GM19043 (cell line): ENCODE measurements around the gene NUP37.

Experiments
- ATAC-seq: cut with Tn5 transposase; IDR thresholded peaks from one replicate; pipeline ENCODE4 v1.9.1; 2021; ENCODE audit warnings: low read depth; ENCODE audit not compliant: unreplicated experiment

The NUP37 gene

DNA sequence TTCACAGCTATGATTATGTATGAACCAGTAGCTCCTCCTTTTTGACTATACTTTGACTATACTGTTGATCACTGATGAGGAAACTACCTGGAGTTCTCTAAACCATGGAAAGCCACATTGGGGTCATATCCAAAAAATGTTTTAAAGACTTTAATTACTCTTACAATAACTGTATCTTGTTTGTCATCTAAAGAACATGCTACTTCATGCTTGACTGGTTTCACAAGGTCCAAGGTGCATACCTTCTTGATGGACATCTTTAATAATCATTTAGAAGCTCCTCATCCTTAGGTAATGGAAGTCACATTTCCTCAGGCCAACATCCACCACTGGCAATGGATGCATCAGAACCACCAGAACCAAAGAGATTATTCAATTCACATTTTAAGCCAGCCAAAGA, 88.1 kb downstream of the NUP37 start:
- no peak for ATAC-seq

DNA sequence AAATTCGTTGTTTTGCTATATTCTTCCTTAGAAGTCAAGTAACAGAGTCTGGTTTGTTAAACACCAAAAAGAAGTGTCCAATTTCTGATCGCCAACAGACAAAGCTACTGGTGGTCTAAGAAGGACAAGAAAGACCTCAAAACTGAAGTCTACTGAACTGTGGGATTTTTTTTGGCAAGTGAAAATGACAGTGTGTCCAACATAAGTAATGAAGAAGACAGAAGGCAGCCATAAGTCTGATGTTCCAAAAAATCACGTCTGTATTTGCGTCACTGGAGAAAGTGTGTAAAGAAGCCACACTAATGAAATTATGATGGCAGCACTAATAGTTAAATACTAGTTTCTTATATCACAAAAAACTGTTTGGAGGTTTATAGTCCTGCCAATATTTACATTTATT, 90.8 kb downstream of the NUP37 start:
- no peak for ATAC-seq

DNA sequence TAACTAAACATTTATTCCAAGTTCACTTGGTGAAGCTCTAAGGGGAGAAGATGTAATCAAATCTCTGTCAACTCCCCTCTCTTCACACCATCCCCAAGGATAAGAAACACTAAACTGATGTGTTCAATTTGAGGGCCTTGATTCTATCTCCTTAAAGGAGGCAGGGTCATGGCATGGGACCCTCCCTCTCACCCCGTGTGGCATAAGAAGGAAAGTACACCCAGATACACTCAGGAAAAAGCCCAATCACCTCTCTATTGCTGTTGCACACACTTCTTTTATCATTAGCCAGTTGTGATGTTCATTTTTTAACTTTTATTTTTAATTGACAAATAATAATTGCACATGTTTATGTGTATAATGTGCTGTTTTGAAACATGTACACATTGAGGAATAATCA, 93.2 kb downstream of the NUP37 start:
- no peak for ATAC-seq

DNA sequence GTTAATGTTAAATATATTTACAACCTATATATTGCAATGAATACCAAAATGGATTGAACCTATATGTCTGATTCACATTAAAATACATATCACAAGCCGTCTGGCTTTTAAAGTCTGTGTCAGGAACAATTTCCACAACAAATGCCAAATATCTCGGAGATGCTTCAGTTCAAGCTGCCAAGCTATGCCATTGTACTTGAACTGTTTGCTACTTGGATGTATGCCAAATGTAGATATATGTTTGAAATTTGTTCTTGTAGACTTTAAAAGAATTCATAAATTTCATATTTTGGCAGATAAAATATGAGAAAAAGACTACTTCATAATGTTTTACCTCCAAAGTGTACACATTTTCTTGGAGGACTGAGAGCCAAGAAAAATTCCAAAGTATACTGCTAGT, 95.1 kb downstream of the NUP37 start:
- no peak for ATAC-seq

DNA sequence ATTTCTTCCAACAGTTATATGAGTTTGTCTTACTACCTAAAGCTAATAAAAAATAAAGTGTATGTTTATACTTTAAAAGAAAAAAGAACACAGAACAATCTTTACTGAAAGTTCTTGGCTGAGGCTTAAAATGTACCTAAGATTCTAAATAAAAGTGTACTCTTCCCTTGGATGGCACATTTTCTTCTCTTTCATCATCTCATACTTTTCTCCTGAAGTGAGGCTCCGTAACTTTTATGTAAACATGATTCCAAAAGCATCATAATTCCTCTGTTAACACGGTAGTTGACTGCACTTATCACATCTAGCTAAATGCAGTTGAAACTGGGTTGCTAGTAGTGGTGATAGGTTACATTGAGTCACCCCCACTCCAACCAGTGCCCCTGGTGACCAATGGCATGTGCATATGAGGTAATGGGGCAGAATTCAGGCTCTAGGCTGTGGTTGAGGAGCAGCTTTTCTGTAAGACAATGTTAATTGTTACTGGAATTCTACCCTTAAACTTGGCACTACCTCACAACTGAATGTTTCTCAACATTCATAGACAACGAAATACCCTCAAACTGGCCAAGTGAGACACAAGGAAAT, 96.5 kb downstream of the NUP37 start:
- no peak for ATAC-seq
